Activated CD4-positive, alpha-beta memory T cell treated with anti-CD3 and anti-CD28 coated beads for 36 hours (primary cell): ENCODE results near the gene DOC2B. TPM values are rescaled to one million over a fixed set of nuclear protein-coding genes. Genes with fewer than 3 reads are reported as not detected.
"Not testable (repeated sequence)": the region's sequence is repeated elsewhere in the genome, so short reads cannot be mapped to it uniquely, and the experiment has no call there.

ENCODE experiments used
- CTCF ChIA-PET: fragments of 350-600 bp; sonication (Branson Sonifier 250); formaldehyde crosslinking; loops from one replicate; lab custom pipeline; 2021; ENCODE audit warnings: antibody characterized with exemption, inconsistent platforms; lab: Charles Lee
- POLR2A ChIA-PET: fragments of 350-600 bp; sonication (Branson Sonifier 250); formaldehyde crosslinking; loops from one replicate; lab custom pipeline; 2021; ENCODE audit warnings: antibody characterized with exemption; lab: Charles Lee
- DNase-seq: peaks from one replicate; pipeline ENCODE4 v3.0.0-alpha.2; 2020
- H3K27ac Mint-ChIP-seq: one replicate; pipeline ENCODE4 v1.8.0; 2021; ENCODE audit warnings: mixed read lengths
- H3K27me3 Mint-ChIP-seq: one replicate; pipeline ENCODE4 v1.8.0; 2021; ENCODE audit warnings: mixed read lengths
- H3K36me3 Mint-ChIP-seq: one replicate; pipeline ENCODE4 v1.8.0; 2021; ENCODE audit warnings: mixed read lengths
- H3K4me1 Mint-ChIP-seq: one replicate; pipeline ENCODE4 v1.8.0; 2021; ENCODE audit warnings: low read depth, mixed read lengths
- H3K4me3 Mint-ChIP-seq: one replicate; pipeline ENCODE4 v1.8.0; 2021; ENCODE audit warnings: mild to moderate bottlenecking, mixed read lengths
- H3K9me3 Mint-ChIP-seq: one replicate; pipeline ENCODE4 v1.8.0; 2021; ENCODE audit warnings: mixed read lengths
- intact Hi-C: fragments of 100-400 bp; cut with micrococcal nuclease; formaldehyde crosslinking; loops from one replicate; pipeline ENCODE4 v1.15.1; 2023
- total RNA-seq, 2 experiments: library from RNA; stranded (reverse); gene quantifications; one replicate each; pipeline ENCODE4 v1.2.3, GENCODE V29; 2021

Gene DOC2B
- total RNA-seq, 2 experiments from 2014 or later: 0.02 to 0.12 TPM

DNA sequence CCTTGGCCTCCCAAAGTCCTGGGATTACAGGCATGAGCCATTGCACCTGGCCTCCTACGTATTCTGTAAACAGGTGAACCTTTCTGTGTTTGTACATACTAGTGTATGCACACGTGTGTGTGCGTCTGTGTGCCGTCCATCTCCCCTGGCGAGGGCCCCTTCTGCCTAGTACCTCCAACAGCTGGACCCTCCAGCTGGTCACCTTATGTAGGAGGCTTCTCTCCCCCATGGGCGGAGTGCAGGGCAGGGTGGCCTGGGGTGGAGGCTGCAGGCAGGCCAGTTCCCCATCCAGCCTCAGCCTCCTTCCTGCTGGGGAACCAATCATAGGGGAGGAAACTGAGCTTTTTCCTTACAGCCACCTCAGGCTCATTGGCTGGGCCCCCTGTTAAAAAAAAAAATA lies 24.4 kb upstream of the DOC2B start:
- Mint-ChIP-seq H3K9me3 (peaks cover 9% of the 10 kb centered on the region), H3K4me1 (no peaks in the 10 kb centered on the region), H3K4me3 (no peak overlapping the region), H3K27me3 (peaks cover 17% of the 10 kb centered on the region), H3K27ac (no peak overlapping the region), H3K36me3 (no peaks in the 10 kb centered on the region)
- DNase-seq: no peak
- CTCF ChIA-PET: no interaction called here
- POLR2A ChIA-PET: no interaction called here
- intact Hi-C loops: no loop called here

DNA sequence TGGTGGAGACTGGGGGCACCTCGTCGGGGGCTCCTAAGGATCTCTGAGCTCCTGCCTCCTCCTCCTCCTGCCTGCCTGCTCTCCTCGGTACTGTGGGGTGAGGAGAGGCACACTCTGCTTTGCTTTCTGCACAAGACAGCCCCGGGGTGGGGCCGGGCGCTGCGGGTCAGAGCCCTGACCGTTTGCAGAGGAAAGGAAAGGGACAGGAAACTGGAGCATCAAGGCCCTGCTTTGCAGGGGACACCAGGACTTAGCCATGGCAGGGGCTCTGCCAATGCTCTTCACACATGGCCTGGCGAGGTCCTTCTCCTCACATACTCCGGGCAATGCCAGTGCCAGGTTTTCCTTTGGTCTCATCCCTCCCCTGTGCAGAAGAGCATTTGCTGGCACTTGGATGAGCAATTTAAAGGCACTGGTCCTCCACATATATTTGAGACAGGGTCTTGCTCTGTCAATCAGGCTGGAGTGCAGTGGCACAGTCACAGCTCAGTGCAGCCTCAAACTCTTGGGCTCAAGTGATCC lies 23.8 kb upstream of the DOC2B start:
- CTCF ChIA-PET: no interaction called here

DNA sequence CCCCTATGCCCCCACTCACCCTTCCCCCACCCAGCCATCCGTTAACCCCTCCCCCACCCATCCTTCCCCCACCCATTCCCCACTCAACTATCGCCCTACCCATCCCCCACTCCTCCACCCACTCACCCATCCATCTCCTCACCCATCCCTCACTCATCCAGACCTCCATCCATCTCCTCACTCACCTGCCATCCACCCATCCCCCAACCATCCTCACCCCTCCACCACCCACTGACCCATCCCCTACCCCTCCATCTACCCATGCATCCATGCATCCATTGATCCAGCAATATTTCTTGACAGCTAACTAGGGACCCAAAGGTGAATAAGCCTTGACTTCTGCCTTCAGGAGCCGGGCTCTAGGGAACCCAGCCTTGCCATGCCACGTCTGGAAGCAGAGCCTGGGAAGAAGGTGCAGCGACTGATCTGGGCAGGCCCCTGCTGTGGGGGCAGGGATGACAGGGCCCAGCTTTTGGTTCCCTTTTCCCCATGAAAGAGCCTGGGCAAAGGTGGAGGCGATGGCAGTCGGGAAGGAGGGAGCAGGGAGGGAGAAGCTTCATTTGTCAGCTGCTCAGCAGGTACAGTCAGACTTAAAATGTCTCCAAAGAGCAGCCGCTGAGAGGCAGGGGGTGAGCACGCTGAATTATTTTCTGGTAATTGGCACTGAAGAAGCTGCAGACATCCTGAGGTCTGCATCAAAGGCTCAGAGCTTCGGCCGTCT lies 23.1 kb upstream of the DOC2B start:
- Mint-ChIP-seq H3K27me3 (peaks cover 21% of the 10 kb centered on the region), H3K4me3 (no peak overlapping the region), H3K9me3 (peaks cover 9% of the 10 kb centered on the region), H3K4me1 (no peaks in the 10 kb centered on the region), H3K36me3 (no peaks in the 10 kb centered on the region), H3K27ac (no peak overlapping the region)
- ChIA-PET CTCF (no interaction called here), POLR2A (no interaction called here)
- intact Hi-C loops: no loop called here
- no peak for DNase-seq

More for the DNA sequence above, 23.8 kb upstream of the DOC2B start:
- no peaks in the 10 kb centered on the region for H3K4me1 Mint-ChIP-seq
- no peak overlapping the region for H3K4me3 Mint-ChIP-seq
- intact Hi-C loops: no loop called here
- peaks cover 18% of the 10 kb centered on the region for H3K27me3 Mint-ChIP-seq
- POLR2A ChIA-PET: no interaction called here
- H3K9me3 Mint-ChIP-seq: peaks cover 9% of the 10 kb centered on the region
- DNase-seq: no peak
- no peaks in the 10 kb centered on the region for H3K36me3 Mint-ChIP-seq
- no peak overlapping the region for H3K27ac Mint-ChIP-seq

DNA sequence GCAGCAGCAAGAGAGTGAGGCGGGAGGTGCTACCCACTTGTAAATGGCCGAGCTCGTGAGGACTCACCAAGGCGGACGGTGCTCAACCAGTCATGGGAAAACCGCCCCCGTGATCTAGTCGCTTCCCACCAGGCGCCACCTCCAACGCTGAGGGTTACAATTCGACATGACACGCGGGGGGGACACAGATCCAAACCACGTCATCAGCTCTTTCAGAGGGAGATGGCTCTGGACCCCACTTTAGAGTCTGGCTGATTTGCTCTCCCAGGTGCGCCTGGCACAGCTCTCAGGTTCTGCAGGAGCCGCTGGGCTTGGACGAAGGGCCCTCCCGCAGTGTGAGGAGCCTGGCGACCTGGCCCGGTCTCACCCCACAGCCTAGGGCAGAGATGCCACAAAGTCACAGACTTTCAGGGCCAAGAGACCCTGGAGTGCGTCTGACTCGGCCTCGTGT lies 21.1 kb upstream of the DOC2B start:
- Mint-ChIP-seq H3K4me1 (no peaks in the 10 kb centered on the region), H3K27me3 (peaks cover 17% of the 10 kb centered on the region), H3K4me3 (no peak overlapping the region), H3K9me3 (peaks cover 9% of the 10 kb centered on the region), H3K27ac (no peak overlapping the region), H3K36me3 (no peaks in the 10 kb centered on the region)
- CTCF ChIA-PET: no interaction called here
- DNase-seq: no peak
- intact Hi-C loops: no loop called here
- POLR2A ChIA-PET: no interaction called here

DNA sequence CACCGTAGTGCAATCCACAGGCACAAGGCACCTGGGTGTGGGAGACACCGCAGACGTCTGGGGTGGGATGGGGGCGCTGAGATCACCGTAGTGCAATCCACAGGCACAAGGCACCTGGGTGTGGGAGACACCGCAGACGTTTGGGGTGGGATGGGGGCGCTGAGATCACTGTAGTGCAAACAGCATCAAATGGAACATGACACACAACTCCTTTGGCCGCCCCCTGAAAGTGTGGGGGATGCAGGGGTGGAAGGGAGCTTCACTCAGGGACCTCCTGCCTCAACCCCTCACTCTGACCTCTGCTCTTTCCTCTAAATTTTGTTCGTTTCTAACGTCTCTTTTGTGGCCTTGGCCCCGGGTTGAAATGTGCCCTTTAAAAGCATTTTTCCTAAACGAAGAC lies 20.3 kb upstream of the DOC2B start:
- H3K4me1 Mint-ChIP-seq, POLR2A ChIA-PET, H3K36me3 Mint-ChIP-seq, H3K4me3 Mint-ChIP-seq, intact Hi-C loops, CTCF ChIA-PET, H3K9me3 Mint-ChIP-seq, DNase-seq, H3K27ac Mint-ChIP-seq: not testable (repeated sequence)
- H3K27me3 Mint-ChIP-seq: peaks cover 16% of the 10 kb centered on the region

DNA sequence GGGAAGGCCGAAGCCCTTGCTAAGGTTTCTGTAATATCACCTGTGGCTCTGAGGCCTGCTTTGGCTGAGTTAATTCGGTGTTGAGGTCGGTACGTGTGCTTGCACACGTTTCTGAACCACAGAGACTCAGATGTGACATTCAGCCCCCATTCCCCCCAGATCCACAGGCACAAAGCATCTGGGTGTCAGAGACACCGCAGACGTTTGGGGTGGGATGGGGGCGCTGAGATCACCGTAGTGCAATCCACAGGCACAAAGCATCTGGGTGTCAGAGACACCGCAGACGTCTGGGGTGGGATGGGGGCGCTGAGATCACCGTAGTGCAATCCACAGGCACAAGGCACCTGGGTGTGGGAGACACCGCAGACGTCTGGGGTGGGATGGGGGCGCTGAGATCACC lies 19.8 kb upstream of the DOC2B start:
- H3K27ac Mint-ChIP-seq, H3K4me1 Mint-ChIP-seq, H3K4me3 Mint-ChIP-seq, DNase-seq, CTCF ChIA-PET, H3K36me3 Mint-ChIP-seq, H3K9me3 Mint-ChIP-seq, POLR2A ChIA-PET, intact Hi-C loops: not testable (repeated sequence)
- peaks cover 16% of the 10 kb centered on the region for H3K27me3 Mint-ChIP-seq

DNA sequence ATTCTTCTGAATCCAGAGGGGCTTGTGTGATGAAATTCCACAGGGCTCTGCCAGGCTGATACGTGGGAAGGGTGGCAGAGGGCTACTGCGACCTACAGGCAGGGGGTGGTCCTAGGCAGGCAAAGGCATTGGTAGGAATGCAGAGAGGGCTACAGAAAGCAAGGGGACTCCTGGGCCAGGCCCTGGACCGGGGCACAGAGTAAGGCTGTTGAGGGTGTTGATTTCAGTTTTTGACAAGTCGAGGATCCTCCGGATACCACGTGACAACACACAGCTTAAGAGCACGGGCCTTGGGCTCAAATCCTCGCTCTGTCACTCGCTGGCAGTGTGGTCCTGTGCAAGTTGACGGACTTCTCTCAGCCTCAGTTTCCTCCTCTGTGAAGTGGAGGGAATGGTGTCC lies 19.1 kb upstream of the DOC2B start:
- Mint-ChIP-seq H3K4me3 (no peak overlapping the region), H3K9me3 (no peaks in the 10 kb centered on the region)

DNA sequence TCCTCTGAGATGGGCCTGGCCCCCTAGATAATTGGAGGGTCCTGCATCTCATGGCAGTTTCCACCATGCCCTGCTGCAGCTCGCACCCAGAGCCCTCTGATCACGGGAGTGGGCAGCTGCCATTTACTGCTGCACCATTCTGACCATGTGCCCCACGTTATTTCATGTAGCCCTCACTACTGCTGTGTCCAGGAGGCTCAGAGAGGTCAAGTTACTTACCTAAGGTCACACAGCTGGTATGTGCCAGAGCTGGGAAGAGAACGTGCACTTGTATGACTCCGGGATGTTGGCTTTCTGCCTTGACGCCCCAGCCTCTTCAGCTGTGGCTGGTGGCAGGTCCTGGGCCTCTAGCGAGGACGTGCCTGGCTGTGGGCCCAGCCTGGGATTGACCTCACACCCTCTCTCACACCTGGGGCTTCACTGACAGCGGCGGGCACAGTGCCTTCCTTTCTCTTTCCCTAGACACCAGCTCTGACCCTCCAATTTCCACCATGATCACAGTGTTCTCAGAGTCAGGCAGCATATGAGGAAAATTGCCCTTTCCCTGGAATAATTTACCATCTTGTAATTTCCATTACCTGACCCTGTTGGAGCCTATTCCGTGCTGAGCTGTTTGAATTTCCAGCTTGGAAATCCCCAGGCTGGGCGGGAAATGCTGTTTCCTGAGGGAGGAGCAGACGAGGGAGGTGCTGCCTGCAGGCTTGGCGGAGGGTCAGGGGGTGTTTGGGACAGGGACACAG lies 18.5 kb upstream of the DOC2B start:
- Mint-ChIP-seq H3K27me3 (peaks cover 15% of the 10 kb centered on the region), H3K4me1 (no peaks in the 10 kb centered on the region), H3K9me3 (no peaks in the 10 kb centered on the region), H3K36me3 (no peaks in the 10 kb centered on the region), H3K4me3 (no peak overlapping the region), H3K27ac (no peak overlapping the region)
- ChIA-PET POLR2A (no interaction called here), CTCF (no interaction called here)
- intact Hi-C loops: no loop called here
- no peak for DNase-seq

More for the DNA sequence above, 19.1 kb upstream of the DOC2B start:
- Mint-ChIP-seq H3K27ac (no peak overlapping the region), H3K27me3 (peaks cover 15% of the 10 kb centered on the region), H3K4me1 (no peaks in the 10 kb centered on the region), H3K36me3 (no peaks in the 10 kb centered on the region)
- CTCF ChIA-PET: no interaction called here
- POLR2A ChIA-PET: no interaction called here
- no peak for DNase-seq
- intact Hi-C loops: no loop called here

DNA sequence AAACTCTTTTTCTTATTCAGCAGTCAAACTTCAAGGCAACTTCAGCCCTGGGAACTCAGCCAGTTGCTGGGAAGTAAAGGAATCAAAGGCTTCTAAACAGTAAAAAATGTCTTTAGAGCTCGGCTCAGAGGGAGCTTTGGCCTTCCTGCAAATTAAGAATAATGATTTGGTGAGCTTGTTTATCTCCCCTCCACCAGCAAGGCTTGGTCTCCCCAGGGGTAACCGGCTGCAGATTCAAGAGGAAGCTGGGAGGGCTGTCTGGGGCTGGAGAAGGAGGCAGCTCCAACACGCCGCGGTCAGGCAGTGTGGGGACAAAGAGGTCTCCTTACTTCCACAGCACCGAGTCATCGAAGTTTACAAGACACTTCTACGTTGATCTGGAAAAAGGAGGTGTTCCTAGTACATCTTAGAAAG lies 17.7 kb upstream of the DOC2B start:
- Mint-ChIP-seq H3K27me3 (peaks cover 15% of the 10 kb centered on the region), H3K4me1 (no peaks in the 10 kb centered on the region), H3K4me3 (no peak overlapping the region), H3K9me3 (no peaks in the 10 kb centered on the region), H3K36me3 (no peaks in the 10 kb centered on the region), H3K27ac (no peak overlapping the region)
- ChIA-PET POLR2A (no interaction called here), CTCF (interaction anchor here (0.6 kb wide), 1 partner anchor 173 kb away, joined by 3 read pairs; no protein-coding TSS in a partner anchor)
- DNase-seq: no peak
- intact Hi-C loops: no loop called here

DNA sequence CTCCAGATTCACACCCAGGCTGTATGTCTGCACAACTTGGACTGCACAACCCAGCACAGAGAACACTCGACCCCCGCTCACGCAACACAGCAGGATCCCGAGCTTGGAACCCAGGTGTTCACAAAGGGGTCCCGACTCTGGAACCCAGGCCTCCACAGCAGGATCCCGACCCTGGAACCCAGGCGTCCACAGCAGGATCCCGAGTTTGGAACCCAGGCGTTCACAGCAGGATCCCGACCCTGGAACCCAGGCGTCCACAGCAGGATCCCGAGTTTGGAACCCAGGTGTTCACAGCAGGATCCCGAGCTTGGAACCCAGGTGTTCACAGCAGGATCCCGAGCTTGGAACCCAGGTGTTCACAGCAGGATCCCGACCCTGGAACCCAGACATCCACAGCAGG lies 16.8 kb upstream of the DOC2B start:
- H3K36me3 Mint-ChIP-seq, DNase-seq, H3K27ac Mint-ChIP-seq, H3K9me3 Mint-ChIP-seq, CTCF ChIA-PET, POLR2A ChIA-PET, intact Hi-C loops, H3K4me1 Mint-ChIP-seq, H3K4me3 Mint-ChIP-seq: not testable (repeated sequence)
- H3K27me3 Mint-ChIP-seq: peaks cover 15% of the 10 kb centered on the region

DNA sequence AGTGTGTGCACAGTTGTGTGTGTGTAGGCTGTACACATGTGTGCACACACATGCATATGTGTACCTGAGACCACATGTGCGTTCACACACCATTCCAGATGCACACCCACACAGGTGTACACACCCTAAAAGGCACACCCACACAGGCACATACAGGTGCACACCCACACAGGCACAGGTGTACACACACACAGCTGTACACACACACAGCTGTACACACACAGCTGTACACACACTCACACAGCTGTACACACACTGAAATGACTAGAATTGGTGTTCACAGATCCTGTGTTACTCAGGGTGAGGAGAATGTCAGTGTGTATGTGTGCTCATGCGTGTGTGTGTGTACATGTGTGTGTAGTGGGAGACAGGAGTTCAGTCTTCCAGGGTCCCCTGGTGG lies 15.9 kb upstream of the DOC2B start:
- no peaks in the 10 kb centered on the region for H3K36me3 Mint-ChIP-seq
- no peak overlapping the region for H3K27ac Mint-ChIP-seq
- H3K9me3 Mint-ChIP-seq: no peaks in the 10 kb centered on the region
- H3K4me1 Mint-ChIP-seq: no peaks in the 10 kb centered on the region
- POLR2A ChIA-PET: no interaction called here
- DNase-seq: no peak
- no peak overlapping the region for H3K4me3 Mint-ChIP-seq
- H3K27me3 Mint-ChIP-seq: peaks cover 14% of the 10 kb centered on the region
- CTCF ChIA-PET: no interaction called here
- intact Hi-C loops: no loop called here

DNA sequence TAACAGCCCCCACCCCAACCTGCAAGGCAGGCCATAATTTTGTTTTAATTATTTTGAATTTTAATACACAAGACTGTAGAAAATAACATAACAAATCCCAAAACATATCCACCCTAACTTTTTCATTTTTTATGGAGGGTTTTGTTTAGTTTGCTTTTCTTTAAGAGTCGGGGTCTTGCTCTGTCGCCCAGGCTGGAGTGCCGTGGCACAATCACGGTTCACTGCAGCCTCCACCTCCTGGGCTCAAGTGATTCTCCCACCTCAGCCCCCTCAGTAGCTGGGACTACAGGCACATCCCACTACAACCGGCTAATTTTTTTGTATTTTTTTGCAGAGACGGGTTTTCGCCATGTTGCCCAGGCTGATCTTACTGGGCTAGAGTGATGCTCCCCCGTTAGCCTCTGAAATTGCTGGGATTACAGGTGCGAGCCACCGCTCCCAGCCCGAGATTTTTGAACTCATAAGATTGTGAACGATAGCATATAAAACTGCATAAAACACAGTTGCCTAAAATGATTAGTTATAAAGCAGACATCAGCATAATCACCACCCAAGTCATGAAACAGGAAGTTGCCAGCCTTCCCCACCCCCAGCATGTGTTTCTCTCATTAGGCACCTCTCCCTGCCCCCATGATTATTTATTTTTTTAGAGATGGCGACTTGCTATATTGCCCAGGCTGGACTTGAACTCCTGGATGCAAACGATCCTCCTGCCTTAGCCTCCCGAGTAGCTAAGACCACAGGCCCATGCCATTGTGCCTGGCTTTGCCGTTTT lies 13.6 kb upstream of the DOC2B start:
- Mint-ChIP-seq H3K27me3 (peaks cover 11% of the 10 kb centered on the region), H3K4me3 (no peak overlapping the region), H3K9me3 (no peaks in the 10 kb centered on the region), H3K4me1 (no peaks in the 10 kb centered on the region), H3K36me3 (no peaks in the 10 kb centered on the region), H3K27ac (no peak overlapping the region)
- POLR2A ChIA-PET: no interaction called here
- CTCF ChIA-PET: no interaction called here
- DNase-seq: no peak
- intact Hi-C loops: no loop called here
